ENCODE measurements around the gene NSUN6. TPM values are rescaled to one million over a fixed set of nuclear protein-coding genes. Genes with fewer than 3 reads are reported as not detected.

Gene NSUN6
- total RNA-seq (ENCODE audit: low replicate concordance): 12.3 and 23.4 TPM in 2 replicates

DNA sequence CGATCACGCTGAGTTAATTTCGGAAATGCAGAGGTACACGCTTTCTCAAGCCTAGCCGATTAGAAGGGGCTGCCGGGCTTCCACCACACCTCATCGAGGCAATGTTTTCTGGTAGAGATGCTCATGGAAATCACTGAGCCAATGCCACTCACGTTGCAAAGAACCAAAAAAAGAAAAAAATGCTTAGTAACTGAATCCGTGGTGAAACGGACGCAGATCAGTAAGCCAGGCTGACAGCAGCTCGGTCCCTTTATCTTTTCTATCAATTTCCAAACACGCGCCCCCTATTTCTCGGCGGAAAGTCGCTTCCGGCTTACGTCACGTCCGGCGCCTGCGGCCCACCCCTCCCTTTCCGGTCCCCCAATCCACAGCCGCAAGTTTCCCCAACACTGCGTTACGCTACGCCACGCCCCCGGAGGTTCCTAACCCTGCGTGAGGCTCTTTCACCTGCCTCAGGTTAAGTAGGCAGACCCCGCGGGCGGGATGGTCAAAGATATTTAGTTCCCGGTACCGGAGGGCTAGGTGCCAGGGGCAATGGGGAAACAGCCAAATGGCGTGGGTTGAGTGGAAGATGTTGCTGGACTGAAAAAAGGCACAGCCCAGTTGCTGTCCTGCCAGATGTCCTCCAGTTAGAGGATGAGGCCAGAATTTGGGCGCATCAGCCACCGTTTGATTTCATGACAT, at the start of gene NSUN6:
TSS of gene NSUN6 (minus strand) at position 264 of the 684 bp plus-strand sequence. CDS start 384 bp downstream, outside the sequence.
- no peak for TF ChIP-seq CTCF (IDR thresholded peaks at IDR 0.05; ENCODE audit: insufficient read depth, low read length)
- H3K4me3 ChIP-seq (ENCODE audit: low read depth, low read length): peak within 1 kb of the TSS; percentile 91
- DNase-seq (ENCODE audit: low read depth): peak; percentile 88

GRCh38 chr10:18699849-18700840, 48.8 kb upstream of the NSUN6 start:
- DNase-seq (ENCODE audit: low read depth): no peak
- no peak for TF ChIP-seq CTCF (IDR thresholded peaks at IDR 0.05; ENCODE audit: insufficient read depth, low read length)
- no peak overlapping the region for H3K4me3 ChIP-seq (ENCODE audit: low read depth, low read length)

DNA sequence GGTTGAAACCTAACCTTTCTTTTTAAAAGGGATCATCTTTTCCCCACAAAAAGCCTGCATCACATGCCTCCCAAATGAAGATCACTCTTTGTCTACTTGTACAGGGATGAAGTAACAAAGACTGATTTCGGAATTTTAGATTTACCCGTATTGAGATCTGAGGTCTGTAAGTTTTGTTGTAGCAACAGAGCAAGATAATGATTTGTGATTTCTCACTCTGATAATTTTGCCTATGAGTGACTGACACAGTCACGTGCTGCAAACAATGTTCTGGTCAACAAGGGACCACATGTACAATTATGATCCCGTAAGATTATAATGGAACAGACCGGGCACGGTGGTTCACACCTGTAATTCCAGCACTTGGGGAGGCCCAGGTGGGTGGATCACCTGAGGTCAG, 39.2 kb upstream of the NSUN6 start:
- no peak overlapping the region for H3K4me3 ChIP-seq (ENCODE audit: low read depth, low read length)
- no peak for DNase-seq (ENCODE audit: low read depth)
- TF ChIP-seq CTCF (IDR thresholded peaks at IDR 0.05; ENCODE audit: insufficient read depth, low read length): no peak

- DNase-seq (ENCODE audit: low read depth): peak; percentile 74
- no peak overlapping the region for H3K4me3 ChIP-seq (ENCODE audit: low read depth, low read length)
- TF ChIP-seq CTCF (IDR thresholded peaks at IDR 0.05; ENCODE audit: insufficient read depth, low read length): peak; percentile 58
Measured at GRCh38 chr10:18689498-18689897, 38.1 kb upstream of the NSUN6 start.

GRCh38 chr10:18687706-18688105, 36.3 kb upstream of the NSUN6 start:
- no peak for TF ChIP-seq CTCF (IDR thresholded peaks at IDR 0.05; ENCODE audit: insufficient read depth, low read length)
- DNase-seq (ENCODE audit: low read depth): no peak
- no peak overlapping the region for H3K4me3 ChIP-seq (ENCODE audit: low read depth, low read length)

DNA sequence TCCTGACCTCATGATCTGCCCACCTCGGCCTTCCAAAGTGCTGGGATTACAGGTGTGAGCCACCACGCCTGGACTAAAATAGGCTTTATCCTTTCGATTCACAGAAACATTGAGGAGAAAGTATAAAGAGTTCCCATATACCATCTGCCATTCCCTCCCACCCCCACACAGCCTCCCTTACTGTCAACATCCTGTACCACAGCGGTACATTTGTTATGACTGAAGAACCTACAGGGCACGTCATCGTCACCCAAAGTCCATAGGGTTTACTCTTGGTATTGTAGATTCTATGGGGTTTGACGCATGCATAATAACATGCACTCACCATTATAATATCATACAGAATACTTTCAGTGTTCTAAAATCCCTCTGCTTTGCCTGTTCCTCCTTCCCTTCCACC, 35.8 kb upstream of the NSUN6 start:
- no peak for DNase-seq (ENCODE audit: low read depth)
- H3K4me3 ChIP-seq (ENCODE audit: low read depth, low read length): no peak overlapping the region
- TF ChIP-seq CTCF (IDR thresholded peaks at IDR 0.05; ENCODE audit: insufficient read depth, low read length): no peak

All from fibroblast of the aortic adventitia (primary cell).